Omental fat pad (tissue), 4 donors: Measurements from ENCODE around the gene ACSL5. TPM values are rescaled to one million over a fixed set of nuclear protein-coding genes. Genes with fewer than 3 reads are reported as not detected.

Experiments
- ATAC-seq: fragments of 150-250 bp; one replicate; pipeline ENCODE4 v1.9.1; 2016; ENCODE audit warnings: mild to moderate bottlenecking, moderate library complexity; ENCODE audit not compliant: low FRiP score
- DNase-seq: peaks from one replicate; pipeline ENCODE4 v3.0.0-alpha.2; 2019; ENCODE audit warnings: low spot score
- CTCF ChIP-seq, 3 donors: fragments of 450-650 bp; IDR thresholded peaks; one replicate each; pipeline ENCODE4 v1.5.1; 2016 to 2017; ENCODE audit warnings: antibody characterized with exemption in 3 of 3, mild to moderate bottlenecking in 3 of 3, moderate library complexity in 2 of 3
- total RNA-seq, 4 donors: library from RNA; depleted of rRNA; stranded (reverse); fragments of >200 nt; gene quantifications; one replicate each; pipeline ENCODE4 v1.1.0, GENCODE V29; 2016

Gene ACSL5
- total RNA-seq, 4 donors from 2014 or later, result 39.7 to 58.8 (median 48.4) TPM

- no peak for TF ChIP-seq CTCF (IDR thresholded peaks at IDR 0.05)
- ATAC-seq (no peak), DNase-seq (no peak)
Measured at GRCh38 chr10:112333452-112333851, 40.5 kb upstream of the ACSL5 start.

- no peak for ATAC-seq
- no peak for DNase-seq
- no peak for TF ChIP-seq CTCF (IDR thresholded peaks at IDR 0.05)
Measured at GRCh38 chr10:112335111-112335867, 38.6 kb upstream of the ACSL5 start.

GRCh38 chr10:112335868-112336265 is 38.0 kb upstream of the ACSL5 start:
- ATAC-seq, result no peak
- TF ChIP-seq CTCF (IDR thresholded peaks at IDR 0.05), result no peak
- DNase-seq, result no peak

GRCh38 chr10:112336556-112337201 is 37.2 kb upstream of the ACSL5 start:
- ATAC-seq, result no peak
- no peak for TF ChIP-seq CTCF (IDR thresholded peaks at IDR 0.05)
- DNase-seq, result no peak

- DNase-seq, result no peak
- TF ChIP-seq CTCF (IDR thresholded peaks at IDR 0.05), result no peak
- ATAC-seq, result no peak
Measured at GRCh38 chr10:112338957-112339356, 35.0 kb upstream of the ACSL5 start.

GRCh38 chr10:112340601-112341000 is 33.3 kb upstream of the ACSL5 start:
- DNase-seq, result no peak
- TF ChIP-seq CTCF (IDR thresholded peaks at IDR 0.05), result no peak
- ATAC-seq, result no peak
